Measurements from ENCODE around the gene RASAL3.

Gene RASAL3

GRCh38 chr19:15427991-15428471 lies 36.3 kb downstream of the RASAL3 start (continued):
- TF ChIP-seq, protein P1, sequence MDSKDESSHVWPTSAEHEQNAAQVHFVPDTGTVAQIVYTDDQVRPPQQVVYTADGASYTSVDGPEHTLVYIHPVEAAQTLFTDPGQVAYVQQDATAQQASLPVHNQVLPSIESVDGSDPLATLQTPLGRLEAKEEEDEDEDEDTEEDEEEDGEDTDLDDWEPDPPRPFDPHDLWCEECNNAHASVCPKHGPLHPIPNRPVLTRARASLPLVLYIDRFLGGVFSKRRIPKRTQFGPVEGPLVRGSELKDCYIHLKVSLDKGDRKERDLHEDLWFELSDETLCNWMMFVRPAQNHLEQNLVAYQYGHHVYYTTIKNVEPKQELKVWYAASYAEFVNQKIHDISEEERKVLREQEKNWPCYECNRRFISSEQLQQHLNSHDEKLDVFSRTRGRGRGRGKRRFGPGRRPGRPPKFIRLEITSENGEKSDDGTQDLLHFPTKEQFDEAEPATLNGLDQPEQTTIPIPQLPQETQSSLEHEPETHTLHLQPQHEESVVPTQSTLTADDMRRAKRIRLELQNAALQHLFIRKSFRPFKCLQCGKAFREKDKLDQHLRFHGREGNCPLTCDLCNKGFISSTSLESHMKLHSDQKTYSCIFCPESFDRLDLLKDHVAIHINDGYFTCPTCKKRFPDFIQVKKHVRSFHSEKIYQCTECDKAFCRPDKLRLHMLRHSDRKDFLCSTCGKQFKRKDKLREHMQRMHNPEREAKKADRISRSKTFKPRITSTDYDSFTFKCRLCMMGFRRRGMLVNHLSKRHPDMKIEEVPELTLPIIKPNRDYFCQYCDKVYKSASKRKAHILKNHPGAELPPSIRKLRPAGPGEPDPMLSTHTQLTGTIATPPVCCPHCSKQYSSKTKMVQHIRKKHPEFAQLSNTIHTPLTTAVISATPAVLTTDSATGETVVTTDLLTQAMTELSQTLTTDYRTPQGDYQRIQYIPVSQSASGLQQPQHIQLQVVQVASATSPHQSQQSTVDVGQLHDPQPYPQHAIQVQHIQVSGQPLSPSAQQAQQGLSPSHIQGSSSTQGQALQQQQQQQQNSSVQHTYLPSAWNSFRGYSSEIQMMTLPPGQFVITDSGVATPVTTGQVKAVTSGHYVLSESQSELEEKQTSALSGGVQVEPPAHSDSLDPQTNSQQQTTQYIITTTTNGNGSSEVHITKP (tag by site-specific recombination; IDR thresholded peaks at IDR 0.05): no peak
- TF ChIP-seq ZNF624 (tag by site-specific recombination; IDR thresholded peaks at IDR 0.05): no peak
- TF ChIP-seq ZNF2 (tag by site-specific recombination; IDR thresholded peaks at IDR 0.05): no peak
- TF ChIP-seq ZNF214 (tag by site-specific recombination; IDR thresholded peaks at IDR 0.05; ENCODE audit: borderline replicate concordance): no peak

GRCh38 chr19:15427350-15427700 lies 37.0 kb downstream of the RASAL3 start:
- Histone ChIP-seq H3K4me3 (ENCODE audit: low read depth, low read length) (no peak overlapping the region), H3K36me3 (ENCODE audit: control insufficient read depth in 2 of 2, insufficient read depth in 1 of 2, low read length in 2 of 2) (peaks cover 11 to 81% of the 10 kb centered on the region in 2 experiments), H3K27ac (ENCODE audit: extremely low read depth, low read depth, low read length) (no peak overlapping the region), H3K4me1 (ENCODE audit: control insufficient read depth, insufficient read depth, low read length) (peaks cover 7% of the 10 kb centered on the region), H3K9me3 (ENCODE audit: control insufficient read depth, insufficient read depth, low read depth, low read length) (no peaks in the 10 kb centered on the region)
- CTCF ChIA-PET: no interaction called here
- POLR2A ChIA-PET: no interaction called here
- TF ChIP-seq, protein P2, sequence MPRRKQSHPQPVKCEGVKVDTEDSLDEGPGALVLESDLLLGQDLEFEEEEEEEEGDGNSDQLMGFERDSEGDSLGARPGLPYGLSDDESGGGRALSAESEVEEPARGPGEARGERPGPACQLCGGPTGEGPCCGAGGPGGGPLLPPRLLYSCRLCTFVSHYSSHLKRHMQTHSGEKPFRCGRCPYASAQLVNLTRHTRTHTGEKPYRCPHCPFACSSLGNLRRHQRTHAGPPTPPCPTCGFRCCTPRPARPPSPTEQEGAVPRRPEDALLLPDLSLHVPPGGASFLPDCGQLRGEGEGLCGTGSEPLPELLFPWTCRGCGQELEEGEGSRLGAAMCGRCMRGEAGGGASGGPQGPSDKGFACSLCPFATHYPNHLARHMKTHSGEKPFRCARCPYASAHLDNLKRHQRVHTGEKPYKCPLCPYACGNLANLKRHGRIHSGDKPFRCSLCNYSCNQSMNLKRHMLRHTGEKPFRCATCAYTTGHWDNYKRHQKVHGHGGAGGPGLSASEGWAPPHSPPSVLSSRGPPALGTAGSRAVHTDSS (tag by site-specific recombination; IDR thresholded peaks at IDR 0.05): no peak
- TF ChIP-seq ZNF610 (tag by site-specific recombination; IDR thresholded peaks at IDR 0.05; ENCODE audit: borderline replicate concordance) (no peak), ZNF335 (tag by site-specific recombination; conservative IDR thresholded peaks at IDR 0.05) (no peak), ZNF248 (tag by site-specific recombination; IDR thresholded peaks at IDR 0.05) (no peak), ZNF843 (tag by site-specific recombination; IDR thresholded peaks at IDR 0.05) (no peak), TSHZ1 (tag by site-specific recombination; IDR thresholded peaks at IDR 0.05; ENCODE audit: borderline replicate concordance) (no peak), ZBTB48 (tag by site-specific recombination; IDR thresholded peaks at IDR 0.05) (no peak), ZFP41 (tag by site-specific recombination; IDR thresholded peaks at IDR 0.05; ENCODE audit: borderline replicate concordance) (no peak), ZNF48 (tag by site-specific recombination; IDR thresholded peaks at IDR 0.05) (no peak), ZFP69B (tag by site-specific recombination; IDR thresholded peaks at IDR 0.05) (no peak), ZNF132 (tag by site-specific recombination; IDR thresholded peaks at IDR 0.05; ENCODE audit: borderline replicate concordance) (no peak), ZSCAN18 (tag by site-specific recombination; IDR thresholded peaks at IDR 0.05) (no peak), ZNF639 (tag by site-specific recombination; IDR thresholded peaks at IDR 0.05) (no peak), ZNF701 (tag by site-specific recombination; IDR thresholded peaks at IDR 0.05) (no peak), ZNF214 (tag by site-specific recombination; IDR thresholded peaks at IDR 0.05; ENCODE audit: borderline replicate concordance) (no peak)
- TF ChIP-seq, protein P3, sequence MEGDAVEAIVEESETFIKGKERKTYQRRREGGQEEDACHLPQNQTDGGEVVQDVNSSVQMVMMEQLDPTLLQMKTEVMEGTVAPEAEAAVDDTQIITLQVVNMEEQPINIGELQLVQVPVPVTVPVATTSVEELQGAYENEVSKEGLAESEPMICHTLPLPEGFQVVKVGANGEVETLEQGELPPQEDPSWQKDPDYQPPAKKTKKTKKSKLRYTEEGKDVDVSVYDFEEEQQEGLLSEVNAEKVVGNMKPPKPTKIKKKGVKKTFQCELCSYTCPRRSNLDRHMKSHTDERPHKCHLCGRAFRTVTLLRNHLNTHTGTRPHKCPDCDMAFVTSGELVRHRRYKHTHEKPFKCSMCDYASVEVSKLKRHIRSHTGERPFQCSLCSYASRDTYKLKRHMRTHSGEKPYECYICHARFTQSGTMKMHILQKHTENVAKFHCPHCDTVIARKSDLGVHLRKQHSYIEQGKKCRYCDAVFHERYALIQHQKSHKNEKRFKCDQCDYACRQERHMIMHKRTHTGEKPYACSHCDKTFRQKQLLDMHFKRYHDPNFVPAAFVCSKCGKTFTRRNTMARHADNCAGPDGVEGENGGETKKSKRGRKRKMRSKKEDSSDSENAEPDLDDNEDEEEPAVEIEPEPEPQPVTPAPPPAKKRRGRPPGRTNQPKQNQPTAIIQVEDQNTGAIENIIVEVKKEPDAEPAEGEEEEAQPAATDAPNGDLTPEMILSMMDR (tag by site-specific recombination; IDR thresholded peaks at IDR 0.05): no peak
